Effector memory CD4-positive, alpha-beta T cell (primary cell): ENCODE measurements around the gene SUPV3L1.
"Not testable (repeated sequence)": the region's sequence is repeated elsewhere in the genome, so short reads cannot be mapped to it uniquely, and the experiment has no call there.

Source experiments
- DNase-seq, 3 donors: peaks; one replicate each; pipeline ENCODE4 v3.0.0-alpha.2; 2020
- H3K27ac ChIP-seq: 2 replicates; pipeline ENCODE4 v1.7.0; 2013; ENCODE audit warnings: mild to moderate bottlenecking, low read length, moderate library complexity; ENCODE audit not compliant: insufficient read depth, poor library complexity, severe bottlenecking
- H3K27me3 ChIP-seq: replicated peaks from 2 replicates; pipeline ENCODE4 v1.7.0; 2013; ENCODE audit warnings: mild to moderate bottlenecking, low read length; ENCODE audit not compliant: insufficient read depth, control insufficient read depth, poor library complexity, severe bottlenecking
- H3K36me3 ChIP-seq: 2 replicates; pipeline ENCODE4 v1.7.0; 2013; ENCODE audit warnings: mild to moderate bottlenecking, low read length, moderate library complexity; ENCODE audit not compliant: control insufficient read depth, insufficient read depth
- H3K4me1 ChIP-seq: 2 replicates; pipeline ENCODE4 v1.7.0; 2013; ENCODE audit warnings: low read length, mild to moderate bottlenecking; ENCODE audit not compliant: control insufficient read depth, insufficient read depth, poor library complexity, severe bottlenecking
- H3K4me3 ChIP-seq: 2 replicates; pipeline ENCODE4 v1.7.0; 2013; ENCODE audit warnings: low read length, low read depth, mild to moderate bottlenecking; ENCODE audit not compliant: insufficient read depth, poor library complexity, severe bottlenecking
- H3K9me3 ChIP-seq: 2 replicates; pipeline ENCODE4 v1.7.0; 2013; ENCODE audit warnings: mild to moderate bottlenecking, low read length, moderate library complexity; ENCODE audit not compliant: control insufficient read depth

SUPV3L1 gene

DNA sequence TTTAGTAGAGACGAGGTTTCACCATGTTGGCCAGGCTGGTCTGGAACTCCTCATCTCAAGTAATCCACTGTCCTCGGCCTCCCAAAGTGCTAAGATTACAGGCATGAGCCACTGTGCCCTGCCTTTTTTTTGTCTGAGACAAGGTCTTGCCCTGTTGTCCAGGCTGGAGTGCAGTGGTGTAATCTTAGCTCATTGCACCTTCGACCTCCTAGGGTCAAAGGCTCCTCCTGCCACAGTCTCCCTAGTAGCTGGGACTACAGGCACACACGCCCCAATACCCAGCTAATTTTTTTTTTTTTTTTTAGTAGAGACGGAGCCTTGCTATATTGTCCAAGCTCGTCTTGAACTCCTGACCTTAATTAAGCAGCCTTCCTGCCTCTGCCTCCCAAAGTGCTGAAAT lies 26.8 kb upstream of the SUPV3L1 start:
- no peak for DNase-seq
- H3K27ac ChIP-seq: no peak overlapping the region
- H3K4me3 ChIP-seq: no peak overlapping the region

DNA sequence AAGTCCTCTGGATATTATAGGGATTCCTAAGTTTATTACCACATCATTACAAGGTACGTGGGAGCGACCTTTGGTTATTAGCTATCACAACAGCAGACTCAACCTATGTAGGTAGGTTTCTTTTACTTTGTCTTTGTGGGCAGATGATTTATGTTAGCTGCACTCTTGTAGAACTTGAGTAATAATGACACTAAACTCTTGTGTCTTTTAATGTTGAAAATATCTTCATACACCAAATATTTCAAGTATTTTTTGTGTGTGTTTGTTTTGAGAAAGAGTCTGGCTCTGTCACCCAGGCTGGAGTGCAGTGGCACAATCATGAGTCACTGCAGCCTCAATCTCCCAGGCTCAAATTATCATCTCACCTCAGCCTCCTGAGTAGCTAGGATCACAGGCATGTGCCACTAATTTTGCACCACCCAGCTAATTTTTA lies 19.2 kb upstream of the SUPV3L1 start:
- Histone ChIP-seq H3K9me3 (no peaks in the 10 kb centered on the region), H3K27ac (no peak overlapping the region), H3K36me3 (peaks cover 44% of the 10 kb centered on the region), H3K4me3 (no peak overlapping the region), H3K4me1 (no peaks in the 10 kb centered on the region), H3K27me3 (no peaks in the 10 kb centered on the region)
- DNase-seq: no peak

More for the DNA sequence above, 26.8 kb upstream of the SUPV3L1 start:
- Histone ChIP-seq H3K27me3 (no peaks in the 10 kb centered on the region), H3K4me1 (no peaks in the 10 kb centered on the region), H3K9me3 (no peaks in the 10 kb centered on the region), H3K36me3 (peaks cover 7% of the 10 kb centered on the region)

DNA sequence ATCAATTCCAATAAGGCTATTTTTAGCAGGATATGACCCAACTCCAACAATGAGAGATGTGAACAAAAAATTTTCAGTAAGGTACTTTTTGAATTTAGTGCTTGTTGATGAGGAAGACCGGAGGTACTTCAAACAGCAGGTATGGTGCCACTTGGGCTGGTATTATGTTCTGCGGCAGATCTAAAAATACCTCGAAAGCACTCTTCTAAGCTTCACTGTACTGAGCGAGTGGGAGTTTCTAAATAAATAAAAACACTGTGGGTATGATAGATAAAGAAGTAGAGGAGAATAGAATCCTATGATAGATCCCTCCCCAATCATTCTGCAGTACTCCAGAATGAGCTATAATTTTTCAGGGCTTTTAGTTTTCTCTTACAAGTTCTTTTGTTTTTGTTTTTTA lies 11.5 kb upstream of the SUPV3L1 start:
- no peak overlapping the region for H3K4me3 ChIP-seq
- no peak overlapping the region for H3K27ac ChIP-seq
- no peak for DNase-seq
- no peaks in the 10 kb centered on the region for H3K27me3 ChIP-seq
- H3K9me3 ChIP-seq: no peaks in the 10 kb centered on the region
- peaks cover 35% of the 10 kb centered on the region for H3K36me3 ChIP-seq
- no peaks in the 10 kb centered on the region for H3K4me1 ChIP-seq

DNA sequence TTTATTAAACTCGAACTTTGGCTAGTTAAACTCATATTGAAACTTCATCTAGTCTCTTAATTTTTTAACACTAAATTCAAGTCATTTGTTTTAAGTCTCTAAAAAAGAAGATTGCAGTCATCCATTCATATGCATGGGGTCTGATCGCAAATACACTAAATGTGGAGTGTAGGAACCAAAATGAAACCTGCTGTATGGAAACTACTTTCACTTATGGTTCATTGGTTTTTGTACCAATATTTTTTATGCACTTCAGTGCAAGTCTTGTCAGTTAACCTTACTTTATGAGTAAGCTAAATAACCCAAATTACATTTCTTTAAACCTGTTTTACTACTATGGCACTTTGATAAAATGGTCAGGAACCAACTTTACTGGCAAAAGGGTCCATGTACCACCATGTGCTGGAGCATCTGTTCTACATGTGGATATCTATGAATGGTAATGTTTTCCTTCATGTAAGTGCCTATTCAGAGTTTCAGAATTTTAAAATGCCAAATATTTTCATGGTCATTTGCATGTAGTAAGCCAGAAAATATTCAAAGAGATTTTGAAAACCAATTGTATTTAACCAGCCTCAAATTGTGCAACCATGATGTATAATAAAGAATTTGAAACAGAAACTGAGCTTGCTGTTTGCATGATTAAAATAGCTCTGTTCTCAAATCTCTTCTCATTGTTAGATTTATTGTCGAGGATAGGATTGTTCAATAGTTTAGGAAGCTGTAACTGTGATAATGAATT lies 7.6 kb upstream of the SUPV3L1 start:
- DNase-seq: no peak
- Histone ChIP-seq H3K4me1 (no peaks in the 10 kb centered on the region), H3K27ac (no peak overlapping the region), H3K27me3 (no peaks in the 10 kb centered on the region), H3K9me3 (no peaks in the 10 kb centered on the region), H3K36me3 (peaks cover 30% of the 10 kb centered on the region), H3K4me3 (no peak overlapping the region)

DNA sequence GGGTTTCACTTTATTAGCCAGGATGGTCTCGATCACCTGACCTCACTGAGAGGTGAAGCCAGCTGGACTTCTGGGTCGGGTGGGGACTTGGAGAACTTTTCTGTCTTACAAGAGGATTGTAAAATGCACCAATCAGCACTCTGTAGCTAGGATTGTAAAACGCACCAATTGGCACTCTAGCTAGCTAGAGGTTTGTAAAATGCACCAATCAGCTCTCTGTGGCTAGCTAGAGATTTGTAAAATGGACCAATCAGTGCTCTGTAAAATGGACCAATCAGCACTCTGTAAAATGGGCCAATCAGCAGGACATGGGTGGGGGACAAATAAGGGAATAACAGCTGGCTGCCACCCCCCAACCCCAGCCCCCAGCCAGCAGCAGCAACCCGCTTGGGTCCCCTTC lies 4.7 kb upstream of the SUPV3L1 start:
- not testable (repeated sequence) for H3K27me3 ChIP-seq, H3K27ac ChIP-seq, DNase-seq, H3K9me3 ChIP-seq, H3K4me1 ChIP-seq, H3K4me3 ChIP-seq
- peaks cover 14% of the 10 kb centered on the region for H3K36me3 ChIP-seq

DNA sequence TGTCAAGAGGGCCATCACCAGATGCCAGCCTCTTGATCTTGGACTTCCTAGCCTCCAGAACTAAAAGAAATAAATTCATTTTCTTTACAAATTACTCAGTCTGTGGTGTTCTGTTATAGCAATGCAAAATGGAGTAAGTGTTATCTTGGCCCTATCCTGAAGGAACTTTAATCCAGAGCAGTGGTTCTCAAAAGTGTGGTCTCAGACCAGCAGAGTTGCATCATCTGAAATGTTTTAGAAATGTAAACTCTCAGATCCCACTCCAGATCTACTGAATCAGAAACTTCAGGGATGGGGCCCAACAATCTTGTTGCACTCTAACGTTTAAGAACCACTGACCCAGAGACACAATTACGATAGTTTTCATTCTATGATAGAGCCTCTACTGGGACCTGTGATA lies 3.2 kb upstream of the SUPV3L1 start:
- Histone ChIP-seq H3K27ac (no peak overlapping the region), H3K36me3 (peaks cover 3% of the 10 kb centered on the region), H3K27me3 (no peaks in the 10 kb centered on the region), H3K4me3 (no peak overlapping the region), H3K4me1 (peaks cover 8% of the 10 kb centered on the region), H3K9me3 (no peaks in the 10 kb centered on the region)
- no peak for DNase-seq

DNA sequence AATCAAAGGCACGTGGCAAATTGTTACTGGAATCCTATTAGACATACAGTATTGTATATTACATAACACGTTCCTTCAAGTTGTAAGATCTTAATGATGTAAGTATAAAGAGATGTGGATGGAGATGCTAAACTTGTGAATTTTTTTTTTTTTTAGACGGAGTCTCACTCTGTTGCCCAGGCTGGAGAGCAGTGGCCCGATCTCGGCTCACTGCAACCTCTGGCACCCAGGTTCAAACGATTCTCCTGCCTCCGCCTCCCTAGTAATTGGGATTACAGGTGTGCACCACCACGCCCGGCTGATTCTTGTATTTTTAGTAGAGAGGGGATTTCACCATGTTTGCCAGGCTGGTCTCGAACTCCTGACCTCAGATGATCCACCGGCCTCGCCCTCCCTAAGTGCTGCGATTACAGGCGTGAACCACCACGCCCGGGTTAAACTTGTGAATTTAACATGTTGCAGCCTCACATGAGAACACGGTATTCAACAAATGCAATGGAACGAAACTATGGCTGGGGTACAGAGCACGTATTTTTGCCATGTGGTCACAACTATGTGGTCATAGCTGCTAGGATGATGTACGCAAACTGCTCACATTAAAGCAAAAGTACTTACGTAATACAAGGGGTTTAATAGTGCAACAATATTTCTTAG lies 818 bp upstream of the SUPV3L1 start:
- H3K27ac ChIP-seq: peak overlapping the region; percentile 91
- peak; percentile 12 to 38 (median 27) for DNase-seq
- H3K9me3 ChIP-seq: no peaks in the 10 kb centered on the region
- H3K36me3 ChIP-seq: peaks cover 5% of the 10 kb centered on the region
- peak overlapping the region; percentile 84 for H3K4me3 ChIP-seq
- H3K27me3 ChIP-seq: no peaks in the 10 kb centered on the region
- H3K4me1 ChIP-seq: peaks cover 8% of the 10 kb centered on the region

DNA sequence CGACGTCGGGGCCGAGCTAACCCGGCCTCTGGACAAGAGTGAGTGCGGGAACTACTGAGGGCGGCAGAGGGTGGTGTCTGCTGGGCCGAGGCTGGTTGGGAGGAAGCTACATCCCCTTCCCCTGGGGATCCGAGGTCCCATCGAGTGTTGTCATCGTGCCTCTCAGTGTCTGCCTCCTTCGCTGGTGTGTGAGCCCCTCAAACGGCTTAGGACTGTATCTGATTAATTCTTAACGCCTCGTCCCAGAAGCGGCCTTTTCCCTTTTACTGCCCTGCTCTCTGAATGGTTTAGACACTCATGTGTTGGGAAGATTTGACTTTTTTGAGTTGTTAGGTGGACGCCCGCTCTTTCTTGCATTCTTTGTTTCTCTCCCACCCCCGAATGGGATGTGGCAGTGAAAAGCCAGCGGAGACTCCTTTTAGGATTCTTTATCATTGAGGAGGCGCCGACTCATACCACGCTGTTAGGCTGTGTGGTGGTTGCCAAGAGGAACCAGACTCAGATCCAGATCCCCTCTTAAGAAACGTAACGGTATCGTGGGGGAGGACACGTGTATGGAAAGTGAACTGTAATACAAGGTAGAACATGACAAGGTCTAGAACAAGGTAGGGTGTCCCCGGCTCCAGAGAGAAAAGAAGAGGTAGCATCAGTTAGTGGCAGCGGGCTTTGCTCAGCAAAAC lies 631 bp downstream of the SUPV3L1 start:
- Histone ChIP-seq H3K4me1 (peaks cover 8% of the 10 kb centered on the region), H3K9me3 (no peaks in the 10 kb centered on the region), H3K4me3 (peak overlapping the region; percentile 84), H3K27me3 (no peaks in the 10 kb centered on the region), H3K36me3 (peaks cover 11% of the 10 kb centered on the region), H3K27ac (peak overlapping the region; percentile 91)
- peak in 1 of 3 donors; percentile 5 for DNase-seq

DNA sequence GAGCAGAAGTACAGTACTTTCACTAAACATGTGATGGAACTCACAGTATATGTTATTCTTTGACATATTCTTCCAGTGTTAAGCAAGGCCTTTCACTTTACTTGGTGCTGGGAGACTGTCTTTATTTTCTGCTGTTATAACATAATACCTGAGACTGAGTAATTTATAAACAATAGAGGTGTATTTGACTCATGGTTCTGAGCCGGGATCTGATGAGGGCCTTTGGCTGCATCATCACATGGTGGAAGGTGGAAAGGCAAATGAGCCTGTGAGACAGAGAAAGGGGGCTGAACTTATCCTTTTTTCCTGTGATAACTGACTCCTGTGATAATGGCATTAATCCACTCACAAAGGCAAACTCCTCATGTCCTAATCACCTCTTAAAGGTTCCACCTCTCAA lies 1.4 kb downstream of the SUPV3L1 start:
- H3K27ac ChIP-seq: peak overlapping the region; percentile 91
- no peak for DNase-seq
- peaks cover 8% of the 10 kb centered on the region for H3K4me1 ChIP-seq
- peaks cover 19% of the 10 kb centered on the region for H3K36me3 ChIP-seq
- H3K9me3 ChIP-seq: no peaks in the 10 kb centered on the region
- H3K4me3 ChIP-seq: peak overlapping the region; percentile 84
- no peaks in the 10 kb centered on the region for H3K27me3 ChIP-seq

DNA sequence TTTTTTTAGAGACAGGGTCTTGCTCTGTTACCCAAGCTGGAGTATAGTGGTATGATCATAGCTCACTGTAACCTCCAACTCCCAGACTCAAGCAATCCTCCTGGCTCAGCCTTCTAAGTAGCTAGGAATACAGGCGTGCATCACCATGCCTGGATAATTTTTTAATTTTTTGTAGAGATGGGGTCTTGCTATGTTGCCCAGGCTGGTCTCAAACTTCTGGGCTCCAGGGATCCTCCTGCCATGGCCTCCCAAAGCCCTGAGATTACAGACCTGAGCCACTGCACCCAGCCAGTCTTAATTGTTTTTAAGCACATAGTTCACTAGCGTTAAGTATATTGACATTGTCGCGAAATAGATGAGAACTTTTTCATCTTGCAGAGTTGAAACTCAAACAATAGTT lies 2.0 kb downstream of the SUPV3L1 start:
- H3K4me1 ChIP-seq: peaks cover 8% of the 10 kb centered on the region
- H3K4me3 ChIP-seq: no peak overlapping the region
- peaks cover 24% of the 10 kb centered on the region for H3K36me3 ChIP-seq
- H3K27ac ChIP-seq: peak overlapping the region; percentile 1
- no peaks in the 10 kb centered on the region for H3K9me3 ChIP-seq
- DNase-seq: no peak
- no peaks in the 10 kb centered on the region for H3K27me3 ChIP-seq
